Loucy (cell line): ENCODE results near the gene DCPS.

ENCODE experiments used
- H2AFZ ChIP-seq: fragments of 200-600 bp; sonication (generic); 2 replicates; pipeline ENCODE4 v1.6.0; 2016; ENCODE audit warnings: antibody characterized with exemption, mild to moderate bottlenecking, low read length, moderate library complexity
- H3F3A ChIP-seq: fragments of 200-600 bp; 2 replicates; pipeline ENCODE4 v1.6.0; 2016; ENCODE audit warnings: antibody characterized with exemption, low read depth, mild to moderate bottlenecking
- H3K27me3 ChIP-seq: fragments of 200-600 bp; sonication (generic); 2 replicates; pipeline ENCODE4 v1.6.1; 2014; ENCODE audit warnings: low read length, mild to moderate bottlenecking; ENCODE audit not compliant: insufficient read depth, poor library complexity, severe bottlenecking
- H3K36me3 ChIP-seq: fragments of 200-600 bp; sonication (generic); 2 replicates; pipeline ENCODE4 v1.6.1; 2016; ENCODE audit warnings: low read length; ENCODE audit not compliant: insufficient read depth
- H3K4me1 ChIP-seq: fragments of 200-600 bp; sonication (generic); 2 replicates; pipeline ENCODE4 v1.5.1; 2014; ENCODE audit warnings: low read length, mild to moderate bottlenecking; ENCODE audit not compliant: insufficient read depth, poor library complexity, severe bottlenecking
- H3K4me2 ChIP-seq: fragments of 200-600 bp; sonication (generic); 2 replicates; pipeline ENCODE4 v1.6.0; 2014; ENCODE audit warnings: antibody characterized with exemption, low read length, low read depth, mild to moderate bottlenecking; ENCODE audit not compliant: poor library complexity, severe bottlenecking
- H3K4me3 ChIP-seq: fragments of 200-600 bp; sonication (generic); 2 replicates; pipeline ENCODE4 v1.5.1; 2014; ENCODE audit warnings: low read length, mild to moderate bottlenecking, mixed read lengths; ENCODE audit not compliant: poor library complexity, severe bottlenecking
- H3K79me2 ChIP-seq: fragments of 200-600 bp; sonication (generic); 2 replicates; pipeline ENCODE4 v1.6.1; 2014; ENCODE audit warnings: low read length; ENCODE audit not compliant: insufficient read depth
- H3K9ac ChIP-seq: fragments of 200-600 bp; sonication (generic); 2 replicates; pipeline ENCODE4 v1.6.0; 2014; ENCODE audit warnings: mild to moderate bottlenecking, low read depth, low read length, moderate library complexity; ENCODE audit not compliant: poor library complexity, severe bottlenecking
- H3K9me2 ChIP-seq: fragments of 200-600 bp; sonication (generic); replicated peaks from 2 replicates; pipeline ENCODE4 v1.6.1; 2016; ENCODE audit warnings: low read depth, low read length, mixed read lengths
- H3K9me3 ChIP-seq: fragments of 200-600 bp; sonication (generic); 2 replicates; pipeline ENCODE4 v1.6.1; 2014; ENCODE audit warnings: mild to moderate bottlenecking, antibody characterized with exemption, low read length, low read depth; ENCODE audit not compliant: insufficient read depth
- H4K20me1 ChIP-seq: fragments of 200-600 bp; sonication (generic); 2 replicates; pipeline ENCODE4 v1.6.0; 2014; ENCODE audit warnings: antibody characterized with exemption, low read length, mild to moderate bottlenecking; ENCODE audit not compliant: insufficient read depth, poor library complexity, severe bottlenecking
- CTCF ChIP-seq: fragments of 200-600 bp; sonication (generic); conservative IDR thresholded peaks from 2 replicates; pipeline ENCODE4 v1.5.1; 2014; ENCODE audit warnings: mild to moderate bottlenecking, antibody characterized with exemption, low read length
- EZH2phosphoT487 ChIP-seq: fragments of 200-600 bp; IDR thresholded peaks from 2 replicates; pipeline ENCODE4 v1.6.1; 2018; ENCODE audit warnings: antibody characterized with exemption, mild to moderate bottlenecking, moderate library complexity, borderline replicate concordance

The DCPS gene

GRCh38 chr11:126387857-126388256 lies 84.0 kb downstream of the DCPS start:
- Histone ChIP-seq H3K9me2 (no peaks in the 10 kb centered on the region), H3K4me2 (no peak overlapping the region), H3K36me3 (no peaks in the 10 kb centered on the region), H3K79me2 (peaks cover 87% of the 10 kb centered on the region), H3K4me3 (no peak overlapping the region), H3K27me3 (no peaks in the 10 kb centered on the region), H4K20me1 (no peaks in the 10 kb centered on the region), H3K9me3 (no peaks in the 10 kb centered on the region), H2AFZ (no peak overlapping the region), H3K9ac (peak overlapping the region; percentile 12), H3K4me1 (peaks cover 55% of the 10 kb centered on the region), H3F3A (peaks cover 13% of the 10 kb centered on the region)
- TF ChIP-seq EZH2phosphoT487 = no peak
- no peak for TF ChIP-seq CTCF

- no peak overlapping the region for H3K4me2 ChIP-seq
- no peaks in the 10 kb centered on the region for H3K9me3 ChIP-seq
- H3K27me3 ChIP-seq = no peaks in the 10 kb centered on the region
- peaks cover 89% of the 10 kb centered on the region for H3K79me2 ChIP-seq
- H4K20me1 ChIP-seq = no peaks in the 10 kb centered on the region
- H3K36me3 ChIP-seq = no peaks in the 10 kb centered on the region
- peaks cover 17% of the 10 kb centered on the region for H3F3A ChIP-seq
- H2AFZ ChIP-seq = no peak overlapping the region
- TF ChIP-seq EZH2phosphoT487 = no peak
- no peak for TF ChIP-seq CTCF
- H3K9me2 ChIP-seq = no peaks in the 10 kb centered on the region
- H3K4me1 ChIP-seq = peaks cover 77% of the 10 kb centered on the region
- H3K9ac ChIP-seq = peak overlapping the region; percentile 77
- no peak overlapping the region for H3K4me3 ChIP-seq
These were observed 86.5 kb downstream of the DCPS start for GRCh38 chr11:126390272-126390867.

- H3K4me1 ChIP-seq = peaks cover 70% of the 10 kb centered on the region
- no peak for TF ChIP-seq EZH2phosphoT487
- no peak for TF ChIP-seq CTCF
- no peaks in the 10 kb centered on the region for H3K9me2 ChIP-seq
- no peaks in the 10 kb centered on the region for H3K9me3 ChIP-seq
- peak overlapping the region; percentile 67 for H3K4me3 ChIP-seq
- no peaks in the 10 kb centered on the region for H4K20me1 ChIP-seq
- H3K27me3 ChIP-seq = no peaks in the 10 kb centered on the region
- peaks cover 17% of the 10 kb centered on the region for H3F3A ChIP-seq
- no peaks in the 10 kb centered on the region for H3K36me3 ChIP-seq
- H2AFZ ChIP-seq = no peak overlapping the region
- H3K9ac ChIP-seq = peak overlapping the region; percentile 77
- peaks cover 85% of the 10 kb centered on the region for H3K79me2 ChIP-seq
- peak overlapping the region; percentile 78 for H3K4me2 ChIP-seq
These were observed 87.6 kb downstream of the DCPS start for GRCh38 chr11:126391286-126391954.
